GM18526 (cell line): ENCODE data around the gene FSIP2.

Experiments
- POLR2A ChIP-seq: IDR thresholded peaks from 3 replicates; pipeline ENCODE4 v1.6.1; 2011; ENCODE audit not compliant: insufficient read length; ENCODE audit errors: extremely low read depth

FSIP2 gene

GRCh38 chr2:185738679-185739472, at the start of gene FSIP2:
Gene FSIP2 (plus strand): TSS chr2:185738804. CDS start chr2:185738895, 91 bp downstream.
- TF ChIP-seq POLR2A = no peak

GRCh38 chr2:185689906-185690539, 48.6 kb upstream of the FSIP2 start:
- TF ChIP-seq POLR2A = no peak

GRCh38 chr2:185695711-185696235, 42.8 kb upstream of the FSIP2 start:
- no peak for TF ChIP-seq POLR2A

GRCh38 chr2:185700883-185701282, 37.7 kb upstream of the FSIP2 start:
- no peak for TF ChIP-seq POLR2A

GRCh38 chr2:185734658-185735057, 3.9 kb upstream of the FSIP2 start:
- no peak for TF ChIP-seq POLR2A

- TF ChIP-seq POLR2A = no peak
Observed at GRCh38 chr2:185736210-185736609, 2.4 kb upstream of the FSIP2 start.

- TF ChIP-seq POLR2A = no peak
Observed at GRCh38 chr2:185745864-185746859, 7.6 kb downstream of the FSIP2 start.

GRCh38 chr2:185757356-185757755, 18.8 kb downstream of the FSIP2 start:
- TF ChIP-seq POLR2A = no peak

- TF ChIP-seq POLR2A = no peak
Observed at GRCh38 chr2:185771396-185771795, 32.8 kb downstream of the FSIP2 start.

GRCh38 chr2:185780890-185781289, 42.3 kb downstream of the FSIP2 start:
- TF ChIP-seq POLR2A = no peak

- TF ChIP-seq POLR2A = no peak
Observed at GRCh38 chr2:185782223-185782769, 43.7 kb downstream of the FSIP2 start.

GRCh38 chr2:185785156-185785555, 46.6 kb downstream of the FSIP2 start:
- TF ChIP-seq POLR2A = no peak

GRCh38 chr2:185785851-185786473, 47.4 kb downstream of the FSIP2 start:
- no peak for TF ChIP-seq POLR2A
